HL-60 (cell line): ENCODE measurements around the gene SCLY.
A peak's percentile ranks its signal among the peaks of the same experiment; 100 is the strongest.

ENCODE experiments used
- DNase-seq, 2 experiments: peaks; one replicate each; pipeline ENCODE4 v3.0.0-alpha.2; 2010 to 2020; ENCODE audit warnings: low read depth in 1 of 2, low spot score in 1 of 2
- H3K27ac ChIP-seq: fragments of 250-450 bp; sonication (Bioruptor Pico); replicated peaks from 2 replicates; pipeline ENCODE4 v1.5.1; 2020; ENCODE audit warnings: mild to moderate bottlenecking, moderate library complexity
- H3K27me3 ChIP-seq: fragments of 250-450 bp; sonication (Bioruptor Pico); 2 replicates; pipeline ENCODE4 v1.5.1; 2021; ENCODE audit warnings: mild to moderate bottlenecking, moderate library complexity; ENCODE audit not compliant: insufficient read depth, poor library complexity, severe bottlenecking
- H3K4me3 ChIP-seq: replicated peaks from 2 replicates; pipeline ENCODE4 v1.5.1; 2011; ENCODE audit warnings: mild to moderate bottlenecking, control low read depth, low read length; ENCODE audit not compliant: insufficient read depth
- GABPA ChIP-seq: IDR thresholded peaks from 2 replicates; pipeline ENCODE4 v1.6.1; 2012; ENCODE audit warnings: low read depth
- POLR2AphosphoS5 ChIP-seq: IDR thresholded peaks from 2 replicates; pipeline ENCODE4 v1.6.1; 2012; ENCODE audit warnings: low read depth
- SPI1 ChIP-seq: IDR thresholded peaks from 2 replicates; pipeline ENCODE4 v1.6.1; 2012; ENCODE audit warnings: low read depth, mild to moderate bottlenecking, borderline replicate concordance
- TF ChIP-seq, protein P1 (sequence below): IDR thresholded peaks from 2 replicates; pipeline ENCODE4 v1.6.1; 2012; ENCODE audit warnings: low read depth; ENCODE audit not compliant: insufficient replicate concordance
- TF ChIP-seq, protein P2 (sequence below): IDR thresholded peaks from one replicate; pipeline ENCODE4 v1.5.1; 2011; ENCODE audit warnings: low read length, control low read depth, inconsistent platforms; ENCODE audit not compliant: insufficient read depth

Gene SCLY

GRCh38 chr2:238059505-238059904 is 1.3 kb upstream of the SCLY start:
- peak overlapping the region; percentile 86; the same call in 1 of the 2 replicates for H3K27ac ChIP-seq
- DNase-seq = no peak
- TF ChIP-seq, protein P1, sequence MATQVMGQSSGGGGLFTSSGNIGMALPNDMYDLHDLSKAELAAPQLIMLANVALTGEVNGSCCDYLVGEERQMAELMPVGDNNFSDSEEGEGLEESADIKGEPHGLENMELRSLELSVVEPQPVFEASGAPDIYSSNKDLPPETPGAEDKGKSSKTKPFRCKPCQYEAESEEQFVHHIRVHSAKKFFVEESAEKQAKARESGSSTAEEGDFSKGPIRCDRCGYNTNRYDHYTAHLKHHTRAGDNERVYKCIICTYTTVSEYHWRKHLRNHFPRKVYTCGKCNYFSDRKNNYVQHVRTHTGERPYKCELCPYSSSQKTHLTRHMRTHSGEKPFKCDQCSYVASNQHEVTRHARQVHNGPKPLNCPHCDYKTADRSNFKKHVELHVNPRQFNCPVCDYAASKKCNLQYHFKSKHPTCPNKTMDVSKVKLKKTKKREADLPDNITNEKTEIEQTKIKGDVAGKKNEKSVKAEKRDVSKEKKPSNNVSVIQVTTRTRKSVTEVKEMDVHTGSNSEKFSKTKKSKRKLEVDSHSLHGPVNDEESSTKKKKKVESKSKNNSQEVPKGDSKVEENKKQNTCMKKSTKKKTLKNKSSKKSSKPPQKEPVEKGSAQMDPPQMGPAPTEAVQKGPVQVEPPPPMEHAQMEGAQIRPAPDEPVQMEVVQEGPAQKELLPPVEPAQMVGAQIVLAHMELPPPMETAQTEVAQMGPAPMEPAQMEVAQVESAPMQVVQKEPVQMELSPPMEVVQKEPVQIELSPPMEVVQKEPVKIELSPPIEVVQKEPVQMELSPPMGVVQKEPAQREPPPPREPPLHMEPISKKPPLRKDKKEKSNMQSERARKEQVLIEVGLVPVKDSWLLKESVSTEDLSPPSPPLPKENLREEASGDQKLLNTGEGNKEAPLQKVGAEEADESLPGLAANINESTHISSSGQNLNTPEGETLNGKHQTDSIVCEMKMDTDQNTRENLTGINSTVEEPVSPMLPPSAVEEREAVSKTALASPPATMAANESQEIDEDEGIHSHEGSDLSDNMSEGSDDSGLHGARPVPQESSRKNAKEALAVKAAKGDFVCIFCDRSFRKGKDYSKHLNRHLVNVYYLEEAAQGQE = no peak
- TF ChIP-seq POLR2AphosphoS5 = no peak
- no peak for TF ChIP-seq GABPA
- TF ChIP-seq SPI1 = no peak
- TF ChIP-seq, protein P2, sequence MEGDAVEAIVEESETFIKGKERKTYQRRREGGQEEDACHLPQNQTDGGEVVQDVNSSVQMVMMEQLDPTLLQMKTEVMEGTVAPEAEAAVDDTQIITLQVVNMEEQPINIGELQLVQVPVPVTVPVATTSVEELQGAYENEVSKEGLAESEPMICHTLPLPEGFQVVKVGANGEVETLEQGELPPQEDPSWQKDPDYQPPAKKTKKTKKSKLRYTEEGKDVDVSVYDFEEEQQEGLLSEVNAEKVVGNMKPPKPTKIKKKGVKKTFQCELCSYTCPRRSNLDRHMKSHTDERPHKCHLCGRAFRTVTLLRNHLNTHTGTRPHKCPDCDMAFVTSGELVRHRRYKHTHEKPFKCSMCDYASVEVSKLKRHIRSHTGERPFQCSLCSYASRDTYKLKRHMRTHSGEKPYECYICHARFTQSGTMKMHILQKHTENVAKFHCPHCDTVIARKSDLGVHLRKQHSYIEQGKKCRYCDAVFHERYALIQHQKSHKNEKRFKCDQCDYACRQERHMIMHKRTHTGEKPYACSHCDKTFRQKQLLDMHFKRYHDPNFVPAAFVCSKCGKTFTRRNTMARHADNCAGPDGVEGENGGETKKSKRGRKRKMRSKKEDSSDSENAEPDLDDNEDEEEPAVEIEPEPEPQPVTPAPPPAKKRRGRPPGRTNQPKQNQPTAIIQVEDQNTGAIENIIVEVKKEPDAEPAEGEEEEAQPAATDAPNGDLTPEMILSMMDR = no peak
- no peaks in the 10 kb centered on the region for H3K27me3 ChIP-seq
- H3K4me3 ChIP-seq = no peak overlapping the region

DNA sequence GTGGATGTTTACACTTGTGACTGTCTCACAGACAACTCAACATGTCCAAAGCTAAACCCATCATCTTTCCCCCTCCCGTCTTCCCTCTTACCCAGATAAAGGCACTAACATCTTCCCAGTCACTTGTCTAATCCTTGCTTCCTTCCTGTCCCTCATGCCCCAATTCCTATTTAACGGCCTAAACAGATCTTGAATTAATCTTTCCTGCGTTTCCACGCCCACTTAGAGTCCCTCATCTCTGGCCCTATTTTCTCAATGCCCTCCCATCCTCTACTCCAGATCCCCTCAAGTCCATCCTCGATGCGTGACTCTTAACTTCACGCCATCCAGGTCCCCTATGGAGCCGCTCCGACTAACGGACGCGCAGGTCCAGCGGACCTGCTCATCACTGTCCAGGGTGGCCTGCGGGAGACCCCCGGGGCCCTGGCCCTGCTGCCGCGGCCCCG is 682 bp upstream of the SCLY start:
- peak in 1 of 2 experiments; percentile 20 for DNase-seq
- Histone ChIP-seq H3K4me3 (peak overlapping the region; percentile 99), H3K27ac (peak overlapping the region; percentile 86), H3K27me3 (no peaks in the 10 kb centered on the region)
- 0 out of 2 replicates have a peak, but pooled peaks have one; percentile 58 for TF ChIP-seq SPI1
- no peak for TF ChIP-seq POLR2AphosphoS5
- no peak for TF ChIP-seq GABPA
- TF ChIP-seq, protein P1 = no peak
- TF ChIP-seq, protein P2 = no peak

- Histone ChIP-seq H3K4me3 (peak overlapping the region; percentile 99), H3K27ac (peak overlapping the region; percentile 80), H3K27me3 (no peaks in the 10 kb centered on the region)
- TF ChIP-seq, protein P1 = no peak
- TF ChIP-seq GABPA = no peak
- TF ChIP-seq, protein P2 = no peak
- no peak for TF ChIP-seq SPI1
- TF ChIP-seq POLR2AphosphoS5 = no peak; the same call in 1 of the 2 replicates
- peak; percentile 31 to 66 for DNase-seq
Measured at GRCh38 chr2:238061315-238062202, 758 bp downstream of the SCLY start.
